ENCODE measurements around the gene TMEM135. TPM values are rescaled to one million over a fixed set of nuclear protein-coding genes. Genes with fewer than 3 reads are reported as not detected.

TMEM135 gene
- total RNA-seq, 1 experiment from 2014 or later: 19.1 TPM

DNA sequence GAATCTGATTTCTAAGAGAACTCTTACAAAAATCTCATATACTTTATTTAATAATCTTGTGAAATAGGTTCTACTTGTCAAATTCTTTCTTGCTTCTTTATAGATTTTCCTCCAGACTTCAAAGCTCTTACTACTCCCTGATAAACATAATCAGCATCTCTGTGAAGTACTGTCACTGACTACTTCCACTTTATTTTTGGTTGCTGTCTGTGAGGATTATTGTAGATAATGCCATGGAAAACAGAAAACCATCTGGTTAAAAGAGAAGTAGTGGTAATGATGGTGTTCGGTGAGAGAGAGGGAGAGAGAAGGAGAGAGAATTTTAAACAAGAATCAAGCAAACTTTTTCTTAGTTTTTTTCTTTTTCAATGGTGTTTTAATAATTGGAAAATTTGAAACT lies 152.3 kb downstream of the TMEM135 start:
- no peak for DNase-seq (ENCODE audit: low read depth)

DNA sequence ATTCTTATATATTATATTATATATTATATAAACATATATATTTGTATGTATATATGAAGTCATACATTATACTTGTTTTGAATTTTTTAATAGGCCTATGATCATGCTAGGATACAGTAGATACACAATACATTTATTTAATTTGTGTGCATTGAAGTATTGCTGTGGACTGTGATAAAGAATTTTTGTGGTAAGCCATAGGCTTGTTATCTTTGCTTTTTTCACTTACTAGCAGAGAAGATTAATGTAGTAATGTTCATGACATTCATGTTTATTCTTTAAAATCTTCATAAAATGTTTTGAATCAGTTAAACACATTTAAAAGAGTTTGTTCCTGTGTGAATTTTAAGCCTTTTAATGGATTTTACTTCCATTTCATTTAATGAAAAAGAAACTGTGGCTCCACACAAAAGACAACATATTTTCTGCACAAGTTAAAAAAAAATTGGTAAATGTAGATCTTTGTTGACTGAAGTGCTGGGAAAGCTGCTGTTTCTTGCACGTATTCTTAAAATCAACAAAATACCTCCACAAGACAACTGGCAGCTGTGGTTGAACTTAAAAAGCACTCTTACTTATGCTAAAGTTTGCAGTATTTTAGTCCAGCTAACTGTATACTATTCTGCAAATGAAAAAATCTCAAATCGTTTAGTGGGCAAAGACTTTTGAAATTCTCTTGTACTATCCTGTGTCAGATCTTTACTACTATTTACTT lies 156.2 kb downstream of the TMEM135 start:
- no peak for DNase-seq (ENCODE audit: low read depth)

DNA sequence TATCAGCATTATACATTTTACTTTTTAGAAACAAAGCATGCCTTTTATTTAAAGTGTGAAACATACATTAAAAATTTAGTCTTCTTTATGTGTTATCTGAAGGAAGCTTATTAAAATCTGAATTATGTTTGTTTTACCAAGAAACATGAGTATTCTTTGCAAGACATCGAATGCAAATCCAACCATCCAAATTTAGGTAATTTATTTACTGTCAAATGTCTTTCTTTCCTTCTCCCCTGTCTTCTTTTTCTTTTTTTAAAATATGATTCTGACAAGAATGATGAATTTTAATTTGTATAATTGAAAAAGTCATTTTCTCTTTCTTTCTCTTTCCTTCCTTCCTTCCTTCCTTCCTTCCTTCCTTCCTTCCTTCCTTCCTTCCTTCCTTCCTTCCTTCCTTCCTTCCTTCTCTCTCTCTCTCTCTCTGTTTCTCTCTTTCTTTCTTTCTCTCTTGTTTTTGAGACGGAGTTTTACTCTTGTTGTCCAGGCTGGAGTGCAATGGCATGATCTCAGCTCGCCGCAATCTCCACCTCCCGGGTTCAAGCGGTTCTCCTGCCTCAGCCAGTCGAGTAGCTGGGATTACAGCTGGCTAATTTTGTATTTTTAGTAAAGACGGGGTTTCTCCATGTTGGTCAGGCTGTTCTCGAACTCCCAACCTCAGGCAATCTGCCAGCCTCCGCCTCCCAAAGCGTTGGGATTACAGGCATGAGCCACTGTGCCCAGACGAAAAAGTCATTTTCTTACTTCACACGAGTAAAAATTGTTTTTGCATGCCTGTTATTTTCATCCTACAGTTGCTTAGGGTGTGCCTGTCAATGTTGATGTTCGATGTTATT lies 157.5 kb downstream of the TMEM135 start:
- no peak for DNase-seq (ENCODE audit: low read depth)

DNA sequence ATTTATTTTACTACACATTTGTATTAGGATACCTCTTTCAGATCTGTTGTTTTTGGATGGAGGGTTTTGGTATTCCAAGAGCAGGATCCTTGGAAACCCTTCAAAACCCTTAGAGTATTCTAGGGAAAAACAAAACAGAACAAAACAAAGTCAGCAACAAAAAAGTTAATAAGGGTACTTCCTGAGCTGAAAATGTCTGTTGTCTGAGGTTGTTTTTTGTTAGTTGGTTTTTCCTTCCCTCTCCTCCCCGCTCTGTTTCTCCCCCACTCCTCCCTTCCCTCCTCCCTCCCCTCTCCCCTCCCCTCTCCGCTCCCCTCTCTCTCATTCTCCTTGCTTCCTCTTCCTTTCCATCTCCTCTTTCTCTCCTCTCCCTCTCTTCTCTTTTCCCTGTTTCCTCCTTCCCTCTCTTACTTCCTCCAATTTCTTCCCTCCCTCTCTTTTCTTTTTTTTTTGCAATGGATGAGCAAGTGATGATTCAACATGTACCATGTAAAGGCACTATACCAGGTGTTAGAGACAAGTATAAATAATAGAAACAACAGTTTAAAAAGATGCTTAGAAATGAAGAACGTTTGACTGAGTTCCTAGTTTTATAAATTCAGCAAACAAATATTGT lies 160.6 kb downstream of the TMEM135 start:
- DNase-seq (ENCODE audit: low read depth): peak; percentile 21

DNA sequence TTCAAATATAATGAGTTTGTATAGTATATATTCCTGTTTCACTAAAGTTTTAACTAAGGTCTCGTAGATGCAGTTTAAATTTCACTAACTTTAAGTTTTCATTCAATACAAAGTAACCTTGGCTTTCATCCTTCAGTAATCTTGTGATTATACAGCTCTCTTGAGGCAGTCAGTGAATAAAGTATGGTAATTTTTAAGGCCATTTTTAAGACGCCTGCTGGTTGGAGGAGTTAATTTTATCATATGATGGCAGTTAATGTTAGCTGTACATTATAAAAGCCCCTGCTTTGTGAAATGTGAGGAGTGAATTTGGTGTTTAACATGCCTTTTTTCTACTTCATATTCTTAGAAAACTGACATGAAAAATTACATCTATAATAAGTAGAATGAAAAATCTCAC lies 163.6 kb downstream of the TMEM135 start:
- no peak for DNase-seq (ENCODE audit: low read depth)

DNA sequence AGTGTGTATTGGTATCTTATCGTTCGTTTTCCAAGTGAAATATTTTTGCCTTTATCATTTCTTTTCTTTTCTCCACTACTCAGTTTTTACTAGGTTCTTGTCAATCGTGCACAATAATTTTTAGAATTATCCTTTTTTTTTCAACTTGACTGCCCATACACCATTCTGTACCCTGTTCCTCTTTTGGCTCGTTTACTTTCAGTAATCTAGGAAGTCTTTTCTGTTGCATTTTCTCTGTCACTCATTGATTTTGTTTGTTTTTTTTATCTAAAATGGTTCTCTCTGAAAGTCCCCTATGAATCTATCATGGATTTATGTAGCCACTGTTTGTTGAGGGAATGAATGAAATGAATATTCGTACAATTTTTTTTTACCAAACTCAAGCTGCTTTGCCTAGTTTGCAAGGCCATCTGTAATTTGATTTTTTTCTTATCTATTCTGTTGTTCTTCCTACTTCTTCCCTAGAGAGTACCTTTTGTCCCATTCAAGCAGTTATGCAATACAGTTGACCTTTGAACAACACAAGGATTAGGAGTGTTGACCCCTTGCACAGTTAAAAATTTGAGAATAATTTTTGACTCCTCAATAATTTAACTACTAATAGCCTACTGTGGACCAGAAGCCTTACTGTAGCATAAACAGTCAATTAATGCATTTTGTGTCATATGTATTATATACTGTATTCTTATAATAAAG lies 166.3 kb downstream of the TMEM135 start:
- no peak for DNase-seq (ENCODE audit: low read depth)

DNA sequence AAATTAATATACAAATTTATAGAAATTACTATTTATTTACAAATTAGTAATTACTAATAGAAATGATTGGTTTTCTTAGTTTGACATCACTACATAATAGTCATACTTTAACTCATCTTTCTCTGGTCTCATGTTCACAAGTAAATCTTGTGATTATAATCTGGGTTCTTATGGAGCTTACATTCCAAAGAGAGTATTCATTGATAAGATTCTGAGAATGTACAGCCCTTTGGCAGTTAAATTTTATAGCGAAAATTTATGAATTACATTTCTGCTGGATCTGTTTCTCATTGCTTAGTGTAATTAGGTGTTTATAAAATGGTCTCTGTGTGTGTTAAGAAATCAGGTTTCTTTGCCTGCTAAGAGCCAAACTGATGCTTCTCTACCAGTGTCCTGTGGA lies 175.2 kb downstream of the TMEM135 start:
- no peak for DNase-seq (ENCODE audit: low read depth)

DNA sequence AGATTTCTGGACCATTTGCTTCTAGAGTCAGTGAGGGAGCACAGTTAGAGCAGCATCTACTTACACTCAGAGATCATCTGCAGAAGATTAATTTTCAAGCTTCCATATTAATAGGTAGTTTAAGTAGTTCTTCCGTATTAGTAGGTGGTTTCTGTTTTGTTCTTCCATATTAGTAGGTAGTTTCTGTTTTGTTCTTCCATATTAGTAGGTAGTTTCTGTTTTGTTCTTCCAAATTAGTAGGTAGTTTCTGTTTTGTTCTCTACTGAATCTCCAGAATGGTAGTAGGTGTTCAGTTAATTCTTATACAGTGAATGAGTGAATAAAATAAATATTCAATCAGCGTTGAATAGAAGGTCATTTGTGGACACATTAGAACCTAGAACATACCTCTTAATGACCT lies 175.7 kb downstream of the TMEM135 start:
- no peak for DNase-seq (ENCODE audit: low read depth)

DNA sequence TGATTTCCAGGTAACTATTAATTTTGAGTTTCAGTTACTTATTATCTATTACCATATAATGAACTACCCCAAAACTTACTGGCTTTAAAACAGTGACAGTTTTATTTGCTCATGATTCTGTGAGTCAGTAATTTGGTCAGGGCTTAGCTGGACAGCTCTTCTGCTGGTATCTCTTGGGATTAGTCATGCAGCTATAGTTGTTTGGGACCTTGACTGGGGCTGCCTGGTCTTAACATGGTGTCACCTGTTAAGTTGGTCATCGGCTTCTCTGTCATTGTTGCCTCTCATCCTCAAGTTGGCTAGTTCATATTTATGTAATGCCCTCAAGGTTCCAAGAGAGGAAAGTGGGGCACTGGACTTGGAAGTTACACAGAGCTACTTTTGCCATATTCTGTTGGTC lies 177.5 kb downstream of the TMEM135 start:
- peak; percentile 49 for DNase-seq (ENCODE audit: low read depth)

DNA sequence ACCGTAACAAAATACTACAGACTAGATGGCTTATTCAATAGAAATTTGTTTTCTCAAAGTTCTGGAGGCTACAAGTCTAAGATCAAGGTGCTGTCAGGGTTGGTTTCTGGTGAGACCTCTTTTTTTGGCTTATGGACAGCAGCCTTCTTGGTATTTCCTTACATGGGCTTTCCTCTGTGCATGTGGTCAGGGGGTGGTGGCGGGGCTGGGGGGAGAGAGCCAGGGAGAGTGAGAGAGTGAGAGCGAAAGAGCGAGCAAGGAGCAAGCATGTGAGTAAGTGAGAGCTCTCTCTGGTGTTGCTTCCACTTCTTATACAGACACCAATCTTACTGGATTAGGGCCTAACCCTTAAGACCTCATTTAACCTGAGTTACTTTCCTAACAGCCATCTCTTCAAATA lies 181.5 kb downstream of the TMEM135 start:
- DNase-seq (ENCODE audit: low read depth): no peak

DNA sequence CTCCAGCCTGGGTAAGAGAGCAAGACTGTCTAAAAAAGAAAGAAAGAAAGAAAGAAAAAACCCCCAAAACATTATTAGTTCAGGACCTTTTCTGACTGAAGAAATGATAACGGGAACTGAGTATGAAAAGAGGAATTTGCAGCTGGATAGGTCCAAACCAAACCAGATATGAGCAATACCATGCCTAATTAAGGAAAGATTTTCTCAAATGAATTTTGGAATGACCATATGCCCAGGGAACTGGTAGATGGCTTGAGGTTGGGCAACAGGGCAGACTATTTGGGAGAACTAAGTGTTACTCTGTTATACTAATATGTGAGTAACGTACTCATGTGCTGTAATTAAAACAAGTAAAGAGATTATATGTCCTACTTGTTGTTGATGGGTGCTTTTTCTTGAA lies 186.1 kb downstream of the TMEM135 start:
- no peak for DNase-seq (ENCODE audit: low read depth)

DNA sequence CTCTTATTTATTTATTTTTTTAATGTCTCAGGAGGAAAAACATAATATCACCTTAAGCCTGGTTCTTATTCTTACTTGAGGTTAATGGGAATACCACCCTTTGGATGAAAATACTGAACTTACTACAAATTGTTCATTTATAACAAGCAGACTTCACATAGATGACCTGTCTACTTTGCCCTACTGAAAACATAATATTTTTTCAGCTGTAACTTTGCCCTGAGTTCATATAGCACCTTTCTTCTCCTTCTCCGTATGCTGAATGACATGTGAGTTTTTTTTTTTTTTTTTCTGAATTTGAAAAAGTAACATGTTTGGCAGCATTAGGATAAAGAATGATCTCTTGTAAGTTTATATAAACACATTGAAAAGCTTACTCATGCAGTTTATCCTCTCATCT lies 186.8 kb downstream of the TMEM135 start:
- DNase-seq (ENCODE audit: low read depth): no peak

DNA sequence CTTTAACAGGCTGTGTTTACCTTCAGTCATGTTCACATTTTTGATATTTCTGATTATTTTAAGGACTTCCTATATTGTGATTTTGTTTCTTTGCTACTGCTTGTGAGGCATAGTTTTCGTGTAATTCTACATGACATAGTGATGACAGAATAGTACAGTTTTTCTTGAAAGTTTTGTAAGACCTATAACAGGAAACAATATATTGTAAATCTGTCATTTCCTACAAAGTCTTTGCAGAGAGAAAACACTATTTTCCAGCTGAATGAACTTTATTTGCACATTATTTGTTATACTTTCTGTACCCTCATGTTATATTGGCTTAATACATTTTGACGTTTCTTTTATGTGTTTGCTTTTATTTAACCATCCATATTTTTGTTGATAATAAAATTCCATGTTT lies 191.1 kb downstream of the TMEM135 start:
- DNase-seq (ENCODE audit: low read depth): no peak

DNA sequence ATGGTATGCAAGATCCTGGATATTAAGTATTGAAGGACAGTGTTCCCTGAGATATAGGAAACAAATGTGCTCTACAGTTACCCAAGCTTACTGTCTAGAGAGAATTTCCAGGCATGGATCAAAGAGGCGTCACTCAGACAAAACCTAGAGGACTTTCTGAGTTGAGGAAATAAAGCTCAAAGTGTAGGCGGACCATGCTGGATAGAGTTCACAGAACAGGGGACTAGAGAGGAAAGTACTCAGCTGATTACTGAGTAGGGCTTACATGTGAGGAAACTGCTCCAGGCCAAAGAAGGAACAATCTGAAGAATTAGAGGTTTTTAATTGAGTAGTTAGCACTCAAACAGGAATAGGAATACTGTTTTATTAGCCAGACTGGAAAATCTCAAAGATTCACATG lies 193.3 kb downstream of the TMEM135 start:
- no peak for DNase-seq (ENCODE audit: low read depth)

DNA sequence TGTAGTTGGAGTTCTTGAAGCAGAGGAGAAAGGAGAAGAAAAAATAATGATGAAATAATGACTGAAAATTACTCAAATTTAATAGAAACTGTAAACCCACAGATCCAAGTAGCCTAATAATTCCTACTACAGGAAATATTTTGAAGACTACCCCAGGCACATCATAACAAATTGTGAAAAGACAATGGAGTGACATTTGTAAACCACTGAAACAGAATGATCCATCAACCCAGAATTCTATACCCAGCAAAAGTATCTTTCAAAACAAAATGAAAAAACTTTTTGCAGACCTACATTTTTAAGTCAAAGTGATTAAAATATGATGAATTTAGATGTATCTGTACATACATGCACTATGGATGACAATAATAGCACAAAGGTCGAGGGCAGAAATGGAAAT lies 194.6 kb downstream of the TMEM135 start:
- no peak for DNase-seq (ENCODE audit: low read depth)

DNA sequence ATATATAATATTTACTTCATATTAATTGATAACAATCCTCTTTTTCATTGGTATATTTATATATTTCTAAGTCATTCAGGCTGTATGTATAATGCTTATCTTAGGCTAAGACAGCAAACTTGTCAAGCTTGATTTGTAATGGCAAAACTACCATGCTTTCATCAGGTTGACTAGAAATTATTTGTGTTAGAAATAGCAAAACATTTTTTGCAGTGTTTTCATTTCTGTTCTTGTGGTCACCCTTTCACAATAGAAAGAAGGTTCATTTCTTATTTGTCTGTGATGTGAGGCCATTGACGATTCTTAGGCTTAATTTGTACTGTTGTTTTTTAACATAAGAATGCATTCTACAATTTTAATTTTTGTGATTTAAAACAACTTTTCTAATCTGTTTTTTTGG lies 197.6 kb downstream of the TMEM135 start:
- no peak for DNase-seq (ENCODE audit: low read depth)

DNA sequence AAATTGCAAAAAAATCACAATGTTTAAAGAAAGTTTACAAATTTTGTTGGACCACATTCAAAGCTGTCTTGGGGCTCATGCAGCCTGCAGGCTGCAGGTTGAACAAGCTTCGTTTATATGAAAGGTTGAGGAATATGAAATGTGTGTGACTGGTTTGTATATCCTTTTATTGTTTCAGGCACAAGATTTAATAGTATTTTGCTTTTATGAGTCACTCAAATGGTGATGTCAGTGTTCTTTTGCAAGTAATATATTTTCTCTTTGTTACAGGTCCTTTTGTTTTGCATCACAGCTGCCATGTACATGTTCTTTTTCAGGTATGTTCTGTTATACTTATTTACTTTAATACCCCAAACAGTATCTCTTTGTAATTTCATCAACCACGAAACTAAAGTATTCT lies 198.6 kb downstream of the TMEM135 start:
- DNase-seq (ENCODE audit: low read depth): peak; percentile 10

DNA sequence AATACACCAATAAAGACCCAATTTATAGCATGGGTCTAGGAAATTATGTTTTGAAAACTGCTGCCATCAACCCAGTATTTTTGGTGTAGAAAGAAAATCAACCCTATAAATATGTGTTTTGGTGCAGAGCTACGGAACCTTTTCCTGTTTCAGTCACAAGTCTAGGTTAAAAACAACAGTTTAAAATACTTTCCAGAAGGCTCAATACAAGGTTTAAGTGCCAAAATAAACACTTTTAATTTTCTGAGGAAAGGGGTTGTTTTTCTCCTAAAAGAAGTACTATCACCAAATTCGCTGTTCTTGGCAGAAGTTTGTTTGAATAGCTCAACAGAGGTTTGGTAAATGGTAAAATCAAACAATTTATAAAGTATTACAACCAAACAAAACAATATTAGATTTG lies 201.3 kb downstream of the TMEM135 start:
- no peak for DNase-seq (ENCODE audit: low read depth)

DNA sequence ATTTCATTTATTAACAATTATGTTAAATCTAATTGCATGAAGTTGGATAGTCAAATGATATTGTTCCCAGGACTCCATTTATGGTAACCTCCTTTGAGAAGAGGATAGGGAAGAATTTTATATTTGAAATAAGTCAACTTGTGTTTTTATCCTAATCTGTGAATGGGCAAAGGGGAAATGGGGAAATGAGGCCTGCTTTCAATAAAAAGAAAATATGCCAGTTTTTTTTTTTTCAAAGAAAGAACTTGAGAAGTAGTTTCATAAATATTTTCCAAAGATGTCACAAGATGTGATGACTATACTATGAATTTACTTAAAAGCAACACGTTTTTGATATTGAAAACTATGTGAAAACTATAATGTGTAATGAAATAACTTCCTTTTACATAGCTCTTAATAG lies 201.8 kb downstream of the TMEM135 start:
- DNase-seq (ENCODE audit: low read depth): no peak

DNA sequence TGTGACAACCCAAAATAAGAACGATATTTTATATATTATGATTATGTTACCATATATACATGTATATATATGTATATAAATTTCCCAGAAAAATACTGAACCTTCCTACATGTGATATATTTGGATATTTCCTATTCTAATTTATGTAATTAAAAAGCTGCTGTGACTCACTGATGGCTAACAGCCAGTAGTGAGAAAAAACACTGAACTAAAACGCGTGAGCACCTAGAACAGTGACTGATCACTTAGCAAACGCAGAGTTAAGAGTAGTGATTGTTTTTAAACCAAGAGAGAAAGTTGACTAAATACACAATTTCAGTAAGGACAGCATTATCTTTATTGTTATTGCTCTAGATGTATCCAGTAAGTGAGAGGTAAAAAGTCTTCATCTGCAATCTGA lies 213.8 kb downstream of the TMEM135 start:
- DNase-seq (ENCODE audit: low read depth): no peak

DNA sequence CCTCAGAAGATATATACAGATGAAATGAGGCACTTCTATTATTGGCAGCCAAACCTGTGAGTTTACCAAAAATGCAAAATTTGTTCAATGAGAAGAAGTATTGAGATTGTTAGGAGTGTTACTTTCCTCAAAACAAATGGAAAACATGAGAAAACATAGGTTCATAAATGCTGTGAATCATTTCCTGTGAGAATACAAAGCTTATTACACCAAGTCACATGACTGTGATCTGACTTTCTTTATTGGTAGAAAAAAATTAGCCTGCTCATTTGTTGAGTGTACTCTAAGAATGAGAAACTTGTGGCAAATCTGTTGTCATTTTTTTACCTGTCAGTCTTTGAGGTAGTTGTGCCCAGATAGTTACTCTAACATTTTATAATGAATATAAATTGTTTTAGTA lies 215.1 kb downstream of the TMEM135 start:
- DNase-seq (ENCODE audit: low read depth): peak; percentile 57

DNA sequence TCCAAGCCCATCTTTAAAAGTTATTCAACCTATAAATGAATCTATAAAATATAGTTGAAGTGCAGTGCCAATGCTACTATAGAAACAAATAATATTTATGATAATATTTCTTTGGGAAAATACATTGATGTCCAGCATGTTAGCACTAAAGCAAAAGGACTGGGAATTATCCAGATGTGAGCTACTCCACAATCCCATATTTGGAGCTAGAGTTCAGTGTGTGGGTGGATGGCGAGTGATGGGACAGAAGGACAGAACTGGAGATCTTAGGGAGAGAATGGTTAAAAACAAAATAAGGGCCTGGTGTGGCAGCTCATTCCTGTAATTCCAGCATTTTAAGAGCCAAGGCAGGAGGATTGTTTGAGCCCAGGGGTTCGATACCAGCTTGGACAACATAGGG lies 216.8 kb downstream of the TMEM135 start:
- DNase-seq (ENCODE audit: low read depth): no peak

Data from HT1080 (cell line).